ENCODE data around the gene NR6A1.

Gene NR6A1

GRCh38 chr9:124720429-124721108 is 50.5 kb downstream of the NR6A1 start:
- TF ChIP-seq ZNF501 (tag by site-specific recombination; IDR thresholded peaks at IDR 0.05) (no peak), TCF7L2 (IDR thresholded peaks at IDR 0.05; ENCODE audit: borderline replicate concordance, low read depth, low read length) (peak; percentile 64)
- TF ChIP-seq, protein P1, sequence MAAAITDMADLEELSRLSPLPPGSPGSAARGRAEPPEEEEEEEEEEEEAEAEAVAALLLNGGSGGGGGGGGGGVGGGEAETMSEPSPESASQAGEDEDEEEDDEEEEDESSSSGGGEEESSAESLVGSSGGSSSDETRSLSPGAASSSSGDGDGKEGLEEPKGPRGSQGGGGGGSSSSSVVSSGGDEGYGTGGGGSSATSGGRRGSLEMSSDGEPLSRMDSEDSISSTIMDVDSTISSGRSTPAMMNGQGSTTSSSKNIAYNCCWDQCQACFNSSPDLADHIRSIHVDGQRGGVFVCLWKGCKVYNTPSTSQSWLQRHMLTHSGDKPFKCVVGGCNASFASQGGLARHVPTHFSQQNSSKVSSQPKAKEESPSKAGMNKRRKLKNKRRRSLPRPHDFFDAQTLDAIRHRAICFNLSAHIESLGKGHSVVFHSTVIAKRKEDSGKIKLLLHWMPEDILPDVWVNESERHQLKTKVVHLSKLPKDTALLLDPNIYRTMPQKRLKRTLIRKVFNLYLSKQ (tag by site-specific recombination; IDR thresholded peaks at IDR 0.05; ENCODE audit: borderline replicate concordance) = no peak
- Histone ChIP-seq H3K4me1 (ENCODE audit: control insufficient read depth, insufficient read depth, low read length) (peaks cover 19% of the 10 kb centered on the region), H3K9me3 (ENCODE audit: control insufficient read depth, insufficient read depth, low read depth, low read length) (no peaks in the 10 kb centered on the region), H3K36me3 (ENCODE audit: control insufficient read depth in 2 of 2, insufficient read depth in 1 of 2, low read length in 2 of 2) (peaks cover 0 to 3% of the 10 kb centered on the region in 2 experiments; a peak in 2 of 3 replicates), H3K4me3 (ENCODE audit: low read depth, low read length) (no peak overlapping the region), H3K27ac (ENCODE audit: extremely low read depth, low read depth, low read length) (peak overlapping the region; percentile 29; the same call in 1 of the 2 replicates)
- POLR2A ChIA-PET = no interaction called here
- CTCF ChIA-PET = interaction anchor here (1.2 to 14.5 kb wide), 6 partner anchors 45 to 169 kb away, joined by 3 to 236 read pairs (median 8); partner anchors contain the start of gene OLFML2A

GRCh38 chr9:124718928-124719327 is 52.2 kb downstream of the NR6A1 start:
- Histone ChIP-seq H3K36me3 (ENCODE audit: control insufficient read depth in 2 of 2, insufficient read depth in 1 of 2, low read length in 2 of 2) (peaks cover 0 to 3% of the 10 kb centered on the region in 2 experiments; a peak in 2 of 3 replicates), H3K4me1 (ENCODE audit: control insufficient read depth, insufficient read depth, low read length) (peaks cover 13% of the 10 kb centered on the region), H3K27ac (ENCODE audit: extremely low read depth, low read depth, low read length) (no peak overlapping the region), H3K4me3 (ENCODE audit: low read depth, low read length) (no peak overlapping the region), H3K9me3 (ENCODE audit: control insufficient read depth, insufficient read depth, low read depth, low read length) (no peaks in the 10 kb centered on the region)
- ChIA-PET POLR2A (no interaction called here), CTCF (interaction anchor here (0.6 to 14.5 kb wide), 4 partner anchors 27 to 167 kb away, joined by 3 to 236 read pairs (median 22); no protein-coding TSS in a partner anchor)
- TF ChIP-seq ZNF391 (tag by site-specific recombination; IDR thresholded peaks at IDR 0.05; ENCODE audit: borderline replicate concordance, low read depth) = no peak
- no peak for TF ChIP-seq ZNF660 (tag by site-specific recombination; IDR thresholded peaks at IDR 0.05)
- no peak for TF ChIP-seq YY2 (tag by site-specific recombination; IDR thresholded peaks at IDR 0.05)
- no peak for TF ChIP-seq ZNF184 (tag by site-specific recombination; IDR thresholded peaks at IDR 0.05)
- TF ChIP-seq MZF1 (tag by site-specific recombination; IDR thresholded peaks at IDR 0.05; ENCODE audit: borderline replicate concordance) = no peak
- no peak for TF ChIP-seq ZNF530 (tag by site-specific recombination; IDR thresholded peaks at IDR 0.05; ENCODE audit: low read depth)
- no peak for TF ChIP-seq ZNF600 (tag by site-specific recombination; IDR thresholded peaks at IDR 0.05)
- no peak for TF ChIP-seq KLF10 (tag by site-specific recombination; IDR thresholded peaks at IDR 0.05)
- TF ChIP-seq SETDB1 (IDR thresholded peaks at IDR 0.05; ENCODE audit: insufficient read length, low read length) = no peak

GRCh38 chr9:124717597-124717996 is 53.5 kb downstream of the NR6A1 start:
- ChIA-PET POLR2A (no interaction called here), CTCF (interaction anchor here (0.7 to 14.5 kb wide), 6 partner anchors 48 to 1510 kb away, joined by 3 to 236 read pairs (median 6); no protein-coding TSS in a partner anchor)
- Histone ChIP-seq H3K9me3 (ENCODE audit: control insufficient read depth, insufficient read depth, low read depth, low read length) (no peaks in the 10 kb centered on the region), H3K36me3 (ENCODE audit: control insufficient read depth in 2 of 2, insufficient read depth in 1 of 2, low read length in 2 of 2) (peaks cover 0 to 3% of the 10 kb centered on the region in 2 experiments; a peak in 2 of 3 replicates), H3K27ac (ENCODE audit: extremely low read depth, low read depth, low read length) (no peak overlapping the region), H3K4me3 (ENCODE audit: low read depth, low read length) (no peak overlapping the region), H3K4me1 (ENCODE audit: control insufficient read depth, insufficient read depth, low read length) (peaks cover 12% of the 10 kb centered on the region)
- TF ChIP-seq ZNF600 (tag by site-specific recombination; IDR thresholded peaks at IDR 0.05) (no peak), GLIS1 (tag by site-specific recombination; IDR thresholded peaks at IDR 0.05) (no peak), ZBTB8A (tag by site-specific recombination; IDR thresholded peaks at IDR 0.05) (no peak), ZIC2 (tag by site-specific recombination; IDR thresholded peaks at IDR 0.05) (no peak), ZXDB (tag by site-specific recombination; IDR thresholded peaks at IDR 0.05) (no peak), ZBTB1 (tag by site-specific recombination; IDR thresholded peaks at IDR 0.05) (no peak)
- TF ChIP-seq, protein P2, sequence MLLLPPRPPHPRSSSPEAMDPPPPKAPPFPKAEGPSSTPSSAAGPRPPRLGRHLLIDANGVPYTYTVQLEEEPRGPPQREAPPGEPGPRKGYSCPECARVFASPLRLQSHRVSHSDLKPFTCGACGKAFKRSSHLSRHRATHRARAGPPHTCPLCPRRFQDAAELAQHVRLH (tag by site-specific recombination; IDR thresholded peaks at IDR 0.05) = no peak
- TF ChIP-seq, protein P3, sequence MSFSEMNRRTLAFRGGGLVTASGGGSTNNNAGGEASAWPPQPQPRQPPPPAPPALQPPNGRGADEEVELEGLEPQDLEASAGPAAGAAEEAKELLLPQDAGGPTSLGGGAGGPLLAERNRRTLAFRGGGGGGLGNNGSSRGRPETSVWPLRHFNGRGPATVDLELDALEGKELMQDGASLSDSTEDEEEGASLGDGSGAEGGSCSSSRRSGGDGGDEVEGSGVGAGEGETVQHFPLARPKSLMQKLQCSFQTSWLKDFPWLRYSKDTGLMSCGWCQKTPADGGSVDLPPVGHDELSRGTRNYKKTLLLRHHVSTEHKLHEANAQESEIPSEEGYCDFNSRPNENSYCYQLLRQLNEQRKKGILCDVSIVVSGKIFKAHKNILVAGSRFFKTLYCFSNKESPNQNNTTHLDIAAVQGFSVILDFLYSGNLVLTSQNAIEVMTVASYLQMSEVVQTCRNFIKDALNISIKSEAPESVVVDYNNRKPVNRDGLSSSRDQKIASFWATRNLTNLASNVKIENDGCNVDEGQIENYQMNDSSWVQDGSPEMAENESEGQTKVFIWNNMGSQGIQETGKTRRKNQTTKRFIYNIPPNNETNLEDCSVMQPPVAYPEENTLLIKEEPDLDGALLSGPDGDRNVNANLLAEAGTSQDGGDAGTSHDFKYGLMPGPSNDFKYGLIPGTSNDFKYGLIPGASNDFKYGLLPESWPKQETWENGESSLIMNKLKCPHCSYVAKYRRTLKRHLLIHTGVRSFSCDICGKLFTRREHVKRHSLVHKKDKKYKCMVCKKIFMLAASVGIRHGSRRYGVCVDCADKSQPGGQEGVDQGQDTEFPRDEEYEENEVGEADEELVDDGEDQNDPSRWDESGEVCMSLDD (tag by site-specific recombination; IDR thresholded peaks at IDR 0.05) = no peak

Measured in HEK293 (cell line).